HCT116 (cell line): ENCODE measurements around the gene PRRG2.

Experiments
- CEBPB ChIP-seq: IDR thresholded peaks from 2 replicates; pipeline ENCODE4 v1.6.1; 2012; ENCODE audit warnings: low read depth
- EZH2 ChIP-seq: fragments of 200-600 bp; sonication (generic); IDR thresholded peaks from 2 replicates; pipeline ENCODE4 v1.6.1; 2017; ENCODE audit warnings: antibody characterized with exemption, mixed run types
- POLR2A ChIP-seq: IDR thresholded peaks from 2 replicates; pipeline ENCODE4 v1.7.0; 2011; ENCODE audit warnings: borderline replicate concordance; ENCODE audit not compliant: insufficient read depth, insufficient read length; ENCODE audit errors: extremely low read depth
- POLR2AphosphoS5 ChIP-seq: IDR thresholded peaks from 2 replicates; pipeline ENCODE4 v1.6.1; 2011; ENCODE audit warnings: mild to moderate bottlenecking, low read depth, low read length, moderate library complexity
- SIN3A ChIP-seq: IDR thresholded peaks from 2 replicates; pipeline ENCODE4 v1.6.1; 2012; ENCODE audit warnings: low read depth
- TF ChIP-seq, protein P1 (sequence below), 3 experiments: fragments of 200-600 bp in 1 of 3; sonication (generic) in 1 of 3; IDR thresholded peaks in 2 of 3; conservative IDR thresholded peaks in 1 of 3; 2 replicates each; pipeline ENCODE4 v1.5.1; 2012 to 2017; ENCODE audit warnings: low read depth in 2 of 3, low read length in 2 of 3, antibody characterized with exemption in 1 of 3, borderline replicate concordance in 1 of 3, control low read depth in 1 of 3, mild to moderate bottlenecking in 1 of 3, mixed read lengths in 1 of 3, mixed run types in 1 of 3, moderate library complexity in 1 of 3; ENCODE audit not compliant: insufficient read depth in 1 of 3
- TF ChIP-seq, protein P2 (sequence below): IDR thresholded peaks from 2 replicates; pipeline ENCODE4 v1.6.1; 2012

DNA sequence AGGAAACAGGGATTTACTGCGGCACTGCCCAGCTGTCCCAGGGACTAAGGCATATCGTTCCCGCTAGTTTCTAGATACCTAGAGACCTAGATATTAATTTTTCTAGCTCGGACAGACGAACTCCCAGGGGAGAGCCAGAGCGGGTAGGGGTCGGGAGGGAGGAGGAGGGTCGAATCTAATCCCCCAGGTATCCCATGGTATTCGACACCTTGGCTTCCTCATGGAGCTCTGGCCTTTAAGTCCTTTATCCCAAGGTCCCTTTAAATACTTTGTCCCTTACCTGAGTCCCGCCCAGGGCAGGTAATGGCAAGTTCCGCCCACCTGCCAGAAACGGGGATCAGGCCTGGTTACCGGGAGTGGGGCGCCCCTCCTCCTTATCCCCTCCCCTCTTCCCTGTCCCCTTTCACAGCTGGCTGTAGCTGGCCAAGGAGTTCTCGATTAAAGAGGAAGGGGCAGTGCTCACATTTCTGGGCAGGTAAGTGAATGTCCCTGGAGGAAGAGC is at the start of gene PRRG2:
- TF ChIP-seq, protein P1, sequence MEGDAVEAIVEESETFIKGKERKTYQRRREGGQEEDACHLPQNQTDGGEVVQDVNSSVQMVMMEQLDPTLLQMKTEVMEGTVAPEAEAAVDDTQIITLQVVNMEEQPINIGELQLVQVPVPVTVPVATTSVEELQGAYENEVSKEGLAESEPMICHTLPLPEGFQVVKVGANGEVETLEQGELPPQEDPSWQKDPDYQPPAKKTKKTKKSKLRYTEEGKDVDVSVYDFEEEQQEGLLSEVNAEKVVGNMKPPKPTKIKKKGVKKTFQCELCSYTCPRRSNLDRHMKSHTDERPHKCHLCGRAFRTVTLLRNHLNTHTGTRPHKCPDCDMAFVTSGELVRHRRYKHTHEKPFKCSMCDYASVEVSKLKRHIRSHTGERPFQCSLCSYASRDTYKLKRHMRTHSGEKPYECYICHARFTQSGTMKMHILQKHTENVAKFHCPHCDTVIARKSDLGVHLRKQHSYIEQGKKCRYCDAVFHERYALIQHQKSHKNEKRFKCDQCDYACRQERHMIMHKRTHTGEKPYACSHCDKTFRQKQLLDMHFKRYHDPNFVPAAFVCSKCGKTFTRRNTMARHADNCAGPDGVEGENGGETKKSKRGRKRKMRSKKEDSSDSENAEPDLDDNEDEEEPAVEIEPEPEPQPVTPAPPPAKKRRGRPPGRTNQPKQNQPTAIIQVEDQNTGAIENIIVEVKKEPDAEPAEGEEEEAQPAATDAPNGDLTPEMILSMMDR (IDR thresholded peaks at IDR 0.05 in 2 of 3, conservative IDR thresholded peaks at IDR 0.05 in 1 of 3; ENCODE audit: borderline replicate concordance in 1 of 3, insufficient read depth in 1 of 3, low read depth in 2 of 3, low read length in 2 of 3) = no peak
- TF ChIP-seq POLR2A (no peak), CEBPB (no peak), POLR2AphosphoS5 (peak; percentile 45), SIN3A (no peak), EZH2 (no peak)
- TF ChIP-seq, protein P2, sequence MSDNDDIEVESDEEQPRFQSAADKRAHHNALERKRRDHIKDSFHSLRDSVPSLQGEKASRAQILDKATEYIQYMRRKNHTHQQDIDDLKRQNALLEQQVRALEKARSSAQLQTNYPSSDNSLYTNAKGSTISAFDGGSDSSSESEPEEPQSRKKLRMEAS = no peak; the same call in 1 of the 2 replicates
